Measurements from ENCODE around the gene EPHA3. TPM values are rescaled to one million over a fixed set of nuclear protein-coding genes. Genes with fewer than 3 reads are reported as not detected.

Gene EPHA3
- total RNA-seq, 4 donors from 2014 or later, result 0.36 to 1.8 (median 0.90) TPM

DNA sequence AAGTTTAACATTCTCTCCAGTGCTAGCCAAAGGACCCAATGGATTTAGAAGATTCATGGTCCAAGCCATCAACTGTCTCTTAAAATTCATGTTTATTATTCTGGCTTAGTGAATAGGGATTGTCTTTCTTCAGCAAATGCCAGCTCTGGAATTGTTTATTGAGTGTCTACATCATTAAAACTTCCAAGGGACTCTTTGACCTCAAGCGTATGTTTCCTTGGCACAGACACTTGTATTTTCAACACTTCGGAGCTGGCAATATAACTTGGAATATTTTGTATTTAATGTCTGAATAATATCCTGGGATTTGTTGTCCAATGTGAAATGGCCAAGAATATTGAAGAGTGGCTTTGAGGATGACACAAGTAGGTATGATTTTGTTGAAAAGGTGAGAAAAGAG is 204.2 kb downstream of the EPHA3 start:
- no peak for TF ChIP-seq POLR2A (IDR thresholded peaks at IDR 0.05)
- TF ChIP-seq, protein P1, sequence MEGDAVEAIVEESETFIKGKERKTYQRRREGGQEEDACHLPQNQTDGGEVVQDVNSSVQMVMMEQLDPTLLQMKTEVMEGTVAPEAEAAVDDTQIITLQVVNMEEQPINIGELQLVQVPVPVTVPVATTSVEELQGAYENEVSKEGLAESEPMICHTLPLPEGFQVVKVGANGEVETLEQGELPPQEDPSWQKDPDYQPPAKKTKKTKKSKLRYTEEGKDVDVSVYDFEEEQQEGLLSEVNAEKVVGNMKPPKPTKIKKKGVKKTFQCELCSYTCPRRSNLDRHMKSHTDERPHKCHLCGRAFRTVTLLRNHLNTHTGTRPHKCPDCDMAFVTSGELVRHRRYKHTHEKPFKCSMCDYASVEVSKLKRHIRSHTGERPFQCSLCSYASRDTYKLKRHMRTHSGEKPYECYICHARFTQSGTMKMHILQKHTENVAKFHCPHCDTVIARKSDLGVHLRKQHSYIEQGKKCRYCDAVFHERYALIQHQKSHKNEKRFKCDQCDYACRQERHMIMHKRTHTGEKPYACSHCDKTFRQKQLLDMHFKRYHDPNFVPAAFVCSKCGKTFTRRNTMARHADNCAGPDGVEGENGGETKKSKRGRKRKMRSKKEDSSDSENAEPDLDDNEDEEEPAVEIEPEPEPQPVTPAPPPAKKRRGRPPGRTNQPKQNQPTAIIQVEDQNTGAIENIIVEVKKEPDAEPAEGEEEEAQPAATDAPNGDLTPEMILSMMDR (IDR thresholded peaks at IDR 0.05 in 4 of 5, conservative IDR thresholded peaks at IDR 0.05 in 1 of 5), result no peak
- in situ Hi-C loops (cut with MboI; ENCODE audit: low sequenced_read_pairs in 4 of 4) (no loop called here), intact Hi-C loops (cut with DNase I; ENCODE audit: low total_unique reads) (no loop called here)
- no peak for DNase-seq
- H3K27ac ChIP-seq, result no peak overlapping the region
- H3K4me3 ChIP-seq, result no peak overlapping the region
- no peaks in the 10 kb centered on the region for H3K9me3 ChIP-seq
- H3K36me3 ChIP-seq, result no peaks in the 10 kb centered on the region
- no peaks in the 10 kb centered on the region for H3K27me3 ChIP-seq
- no peak for ATAC-seq
- H3K4me1 ChIP-seq, result no peaks in the 10 kb centered on the region

DNA sequence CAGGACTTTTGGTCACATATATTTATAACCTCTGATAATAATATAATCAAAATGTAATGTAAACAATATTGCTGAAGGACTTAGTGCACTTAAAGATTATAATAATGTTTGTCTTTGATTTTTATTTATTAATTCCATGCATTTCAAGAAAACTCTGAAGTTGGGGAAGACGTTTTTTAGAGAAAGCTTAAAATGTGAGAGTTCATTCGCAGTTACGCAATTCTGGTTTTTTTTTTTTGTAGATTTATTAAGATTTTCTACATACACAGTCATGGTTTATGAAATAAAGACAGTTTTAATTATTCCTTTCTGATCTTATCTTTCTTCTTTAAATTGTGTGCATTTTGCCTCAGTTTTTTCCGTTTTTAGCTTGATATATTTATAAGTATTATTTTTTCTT is 204.7 kb downstream of the EPHA3 start:
- DNase-seq (no peak), ATAC-seq (no peak)
- TF ChIP-seq, protein P1 (IDR thresholded peaks at IDR 0.05 in 4 of 5, conservative IDR thresholded peaks at IDR 0.05 in 1 of 5), result no peak
- TF ChIP-seq POLR2A (IDR thresholded peaks at IDR 0.05), result no peak
- intact Hi-C loops (cut with DNase I; ENCODE audit: low total_unique reads), result no loop called here
- H3K4me1 ChIP-seq, result no peaks in the 10 kb centered on the region
- no peaks in the 10 kb centered on the region for H3K36me3 ChIP-seq
- in situ Hi-C loops (cut with MboI; ENCODE audit: low sequenced_read_pairs in 4 of 4), result no loop called here
- no peaks in the 10 kb centered on the region for H3K27me3 ChIP-seq
- no peak overlapping the region for H3K4me3 ChIP-seq
- H3K27ac ChIP-seq, result no peak overlapping the region
- H3K9me3 ChIP-seq, result no peaks in the 10 kb centered on the region

DNA sequence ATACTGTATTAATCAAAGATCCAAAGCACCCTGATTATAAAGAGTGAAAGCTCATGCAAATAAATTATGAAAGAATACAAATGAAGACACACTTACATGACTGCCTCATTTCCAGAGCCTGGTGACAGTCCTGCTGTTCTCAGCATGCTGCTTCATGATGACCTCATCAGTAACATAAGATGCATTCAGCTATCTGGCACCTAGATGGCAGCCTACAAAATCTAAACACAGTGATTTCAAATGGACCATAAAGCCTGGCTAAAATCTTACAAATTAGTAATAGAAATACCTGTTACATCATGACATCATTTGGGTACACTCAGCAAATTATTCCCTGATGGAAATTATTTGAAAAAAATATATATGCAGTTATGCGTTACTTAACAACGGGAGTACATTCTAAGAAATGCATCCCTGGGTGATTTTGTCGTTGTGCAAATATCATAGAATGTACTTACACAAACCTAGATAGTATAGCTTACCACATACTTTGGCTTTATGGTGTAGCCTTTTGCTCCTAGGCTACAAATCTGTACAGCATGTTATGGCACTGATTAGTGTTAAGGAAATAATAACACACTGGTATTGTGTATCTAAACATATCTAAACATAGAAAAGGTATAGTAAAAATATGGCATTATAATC is 207.2 kb downstream of the EPHA3 start:
- TF ChIP-seq POLR2A (IDR thresholded peaks at IDR 0.05), result no peak
- TF ChIP-seq, protein P1 (IDR thresholded peaks at IDR 0.05 in 4 of 5, conservative IDR thresholded peaks at IDR 0.05 in 1 of 5), result no peak
- Histone ChIP-seq H3K4me3 (no peak overlapping the region), H3K36me3 (no peaks in the 10 kb centered on the region), H3K4me1 (no peaks in the 10 kb centered on the region), H3K9me3 (no peaks in the 10 kb centered on the region), H3K27ac (no peak overlapping the region), H3K27me3 (no peaks in the 10 kb centered on the region)
- ATAC-seq (no peak), DNase-seq (no peak)
- intact Hi-C loops (cut with DNase I; ENCODE audit: low total_unique reads) (no loop called here), in situ Hi-C loops (cut with MboI; ENCODE audit: low sequenced_read_pairs in 4 of 4) (no loop called here)

DNA sequence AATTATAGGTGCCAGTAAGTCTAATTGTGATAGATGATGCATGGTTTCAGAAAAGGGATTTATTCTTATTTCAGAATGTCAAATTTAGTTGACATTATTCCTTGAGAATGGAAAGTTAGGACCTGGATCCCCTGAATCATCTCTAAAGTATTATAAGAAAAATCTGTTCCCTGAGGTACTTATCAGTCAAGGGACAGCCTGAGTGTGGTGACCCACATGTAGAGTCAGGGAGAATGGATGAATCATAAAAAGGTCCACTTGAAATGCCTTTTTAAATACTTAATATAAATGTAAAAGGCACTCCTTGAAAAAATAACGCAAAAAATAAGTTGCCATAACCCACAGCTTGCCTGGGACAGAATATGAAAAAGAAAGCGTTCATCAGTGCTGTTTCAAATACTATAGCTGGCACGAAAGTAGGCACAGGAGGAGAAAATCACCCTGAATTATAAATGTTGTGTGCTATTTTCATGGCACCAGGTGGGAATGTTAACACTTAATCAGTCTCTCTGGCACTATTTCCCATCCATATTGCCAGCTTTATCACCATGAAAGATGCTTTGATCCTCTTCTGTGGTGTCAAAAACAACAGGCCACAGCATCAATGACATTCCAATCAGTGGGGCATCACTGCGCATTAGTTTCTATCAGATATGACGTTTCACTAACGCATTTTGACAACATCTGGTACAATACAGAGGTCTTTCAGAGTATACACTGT is 208.5 kb downstream of the EPHA3 start:
- no peak for TF ChIP-seq POLR2A (IDR thresholded peaks at IDR 0.05)
- TF ChIP-seq, protein P1 (IDR thresholded peaks at IDR 0.05 in 4 of 5, conservative IDR thresholded peaks at IDR 0.05 in 1 of 5), result no peak
- H3K9me3 ChIP-seq, result no peaks in the 10 kb centered on the region
- no peak for DNase-seq
- H3K4me3 ChIP-seq, result no peak overlapping the region
- H3K36me3 ChIP-seq, result no peaks in the 10 kb centered on the region
- no peaks in the 10 kb centered on the region for H3K4me1 ChIP-seq
- in situ Hi-C loops (cut with MboI; ENCODE audit: low sequenced_read_pairs in 4 of 4), result no loop called here
- H3K27ac ChIP-seq, result no peak overlapping the region
- H3K27me3 ChIP-seq, result no peaks in the 10 kb centered on the region
- intact Hi-C loops (cut with DNase I; ENCODE audit: low total_unique reads), result no loop called here
- no peak for ATAC-seq

Measured in gastrocnemius medialis (tissue), 4 donors.